GM18499 (cell line): ENCODE data around the gene SMC4.

ENCODE experiments used
- ATAC-seq: cut with Tn5 transposase; IDR thresholded peaks from one replicate; pipeline ENCODE4 v1.9.1; 2021; ENCODE audit warnings: moderate number of reproducible peaks; ENCODE audit not compliant: insufficient read depth, unreplicated experiment

Gene SMC4

DNA sequence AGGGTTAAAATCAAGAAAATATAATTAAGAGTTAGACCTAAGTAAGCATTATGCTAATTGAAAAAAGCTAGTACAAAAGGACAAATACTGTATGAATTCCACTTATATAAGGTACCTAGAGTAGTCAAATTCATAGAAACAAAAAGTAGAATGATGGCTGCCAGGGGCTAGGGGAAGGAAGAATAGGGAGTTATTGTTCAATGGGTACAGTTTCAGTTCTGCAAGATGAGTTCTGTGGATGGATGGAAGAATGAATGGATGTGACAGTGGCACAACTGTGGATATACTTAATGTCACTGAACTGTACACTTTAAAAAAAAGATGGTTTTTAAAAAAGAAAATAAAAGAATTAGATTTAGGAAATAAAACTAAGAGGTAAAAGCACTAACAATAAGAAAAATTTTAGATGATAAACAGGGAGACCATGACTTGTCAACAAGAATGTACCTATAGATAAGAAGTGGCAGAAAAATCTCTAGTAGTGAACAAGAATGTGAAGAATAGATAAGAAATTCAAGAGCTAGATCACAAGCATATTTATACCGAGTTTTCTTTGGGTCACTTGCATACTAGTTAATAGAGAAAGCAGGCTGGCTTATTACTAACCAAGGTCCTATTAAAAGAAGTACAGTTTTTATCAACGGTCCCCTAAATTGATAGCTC is 6.0 kb upstream of the SMC4 start:
- ATAC-seq, result no peak

DNA sequence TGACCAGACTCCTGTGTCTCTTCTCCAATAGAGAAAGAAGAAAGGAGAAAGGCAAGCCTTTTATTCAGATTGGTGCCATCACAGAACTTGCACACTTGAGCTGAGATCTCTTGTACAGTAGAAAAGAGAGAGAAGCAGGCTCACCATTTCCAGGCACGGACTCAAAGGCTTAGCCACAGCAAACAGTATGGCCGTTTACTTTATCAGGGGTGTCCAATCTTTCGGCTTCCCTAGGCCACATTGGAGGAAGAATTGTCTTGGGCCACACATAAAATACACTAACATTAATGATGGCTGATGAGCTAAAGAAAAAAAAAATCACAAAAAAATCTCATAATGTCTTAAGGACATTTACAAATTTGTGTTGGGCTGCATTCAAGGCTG is 5.4 kb upstream of the SMC4 start:
- ATAC-seq, result no peak

DNA sequence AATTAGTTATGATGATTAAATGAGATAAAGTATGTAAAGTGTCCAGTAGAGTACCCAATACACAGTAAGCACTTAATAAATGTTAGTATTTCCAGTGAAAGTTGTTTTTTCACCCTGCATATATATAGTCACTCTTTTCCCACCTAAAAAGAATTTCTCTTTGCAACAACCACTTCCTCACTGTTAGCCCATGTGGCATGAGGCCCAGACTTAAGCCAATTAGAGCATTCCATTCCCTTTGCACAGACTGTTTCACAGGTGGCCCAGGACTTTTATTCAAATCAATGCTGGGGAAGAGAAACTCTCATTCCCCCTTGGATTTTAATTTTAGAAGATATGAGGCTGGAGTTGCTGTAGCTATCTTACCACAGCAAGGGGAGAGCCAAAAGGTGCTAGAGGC is 4.2 kb upstream of the SMC4 start:
- ATAC-seq, result no peak

- ATAC-seq, result peak; percentile 11
These were observed 678 bp upstream of the SMC4 start for GRCh38 chr3:160398820-160399124.

DNA sequence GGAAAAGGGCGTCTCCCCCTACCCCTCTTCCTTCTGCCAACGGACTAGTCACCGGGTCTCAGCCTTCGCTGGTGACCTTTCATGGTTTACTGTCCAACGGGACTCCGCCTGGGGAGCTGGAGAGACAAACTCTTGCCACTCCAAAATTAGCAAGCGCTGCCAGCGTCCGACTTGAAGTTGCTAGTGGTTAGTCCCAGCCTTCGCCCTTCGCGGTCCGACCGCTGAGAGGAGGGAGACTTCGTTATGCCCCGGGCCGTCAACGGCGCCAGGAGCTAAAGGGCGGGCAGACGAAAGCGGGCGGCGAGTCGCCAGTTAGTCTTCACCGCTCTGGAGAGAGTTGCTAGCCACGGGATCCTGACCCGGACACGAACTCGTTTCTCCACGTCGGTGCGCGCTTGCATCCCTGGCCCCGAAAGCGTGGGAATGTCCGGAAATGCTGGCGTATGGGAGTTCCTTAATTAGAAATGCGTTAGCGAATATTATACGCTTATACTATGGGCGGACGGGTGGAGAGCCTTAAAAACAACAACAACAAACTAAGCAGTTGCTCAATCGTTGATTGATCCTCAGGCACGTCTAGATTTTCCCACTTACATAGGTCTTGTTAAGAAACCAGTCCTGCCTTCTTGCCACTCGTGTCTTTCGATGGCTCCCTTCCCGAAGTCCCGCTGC is 716 bp downstream of the SMC4 start:
- no peak for ATAC-seq

GRCh38 chr3:160400702-160401150 is 1.3 kb downstream of the SMC4 start:
- ATAC-seq, result no peak

DNA sequence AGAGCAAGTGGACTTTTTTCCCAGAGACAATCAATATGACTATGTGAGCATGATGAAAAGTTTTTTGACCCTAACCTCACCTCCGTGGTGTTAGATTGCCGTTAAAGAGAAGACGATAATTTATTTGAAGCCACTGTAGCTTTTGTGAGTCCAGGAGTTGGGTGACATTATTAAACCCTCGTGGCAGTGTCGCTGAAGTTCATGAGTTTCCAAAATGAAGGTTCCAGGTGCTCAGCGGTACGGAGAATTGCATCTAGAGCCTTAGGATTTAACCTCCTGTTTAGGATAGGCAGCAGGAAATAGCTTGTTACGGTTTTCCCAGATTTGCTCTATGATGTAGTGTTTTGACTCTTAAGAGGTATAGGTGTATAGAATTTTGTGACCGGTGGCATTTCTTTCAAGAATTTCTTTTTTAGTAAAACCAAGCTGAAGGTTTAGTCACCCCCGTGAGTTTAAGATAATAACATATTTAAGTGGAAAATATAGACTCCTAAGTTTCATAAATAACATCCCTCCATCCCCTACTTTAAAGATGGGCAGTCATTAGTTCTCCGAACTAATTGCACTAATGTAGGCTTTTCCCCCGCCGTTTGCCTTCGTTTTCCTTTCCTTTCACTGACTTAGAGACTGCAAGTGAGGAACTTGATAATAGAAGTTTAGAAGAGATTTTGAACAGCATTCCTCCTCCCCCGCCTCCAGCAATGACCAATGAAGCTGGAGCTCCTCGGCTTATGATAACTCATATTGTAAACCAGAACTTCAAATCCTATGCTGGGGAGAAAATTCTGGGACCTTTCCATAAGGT is 2.0 kb downstream of the SMC4 start:
- no peak for ATAC-seq

DNA sequence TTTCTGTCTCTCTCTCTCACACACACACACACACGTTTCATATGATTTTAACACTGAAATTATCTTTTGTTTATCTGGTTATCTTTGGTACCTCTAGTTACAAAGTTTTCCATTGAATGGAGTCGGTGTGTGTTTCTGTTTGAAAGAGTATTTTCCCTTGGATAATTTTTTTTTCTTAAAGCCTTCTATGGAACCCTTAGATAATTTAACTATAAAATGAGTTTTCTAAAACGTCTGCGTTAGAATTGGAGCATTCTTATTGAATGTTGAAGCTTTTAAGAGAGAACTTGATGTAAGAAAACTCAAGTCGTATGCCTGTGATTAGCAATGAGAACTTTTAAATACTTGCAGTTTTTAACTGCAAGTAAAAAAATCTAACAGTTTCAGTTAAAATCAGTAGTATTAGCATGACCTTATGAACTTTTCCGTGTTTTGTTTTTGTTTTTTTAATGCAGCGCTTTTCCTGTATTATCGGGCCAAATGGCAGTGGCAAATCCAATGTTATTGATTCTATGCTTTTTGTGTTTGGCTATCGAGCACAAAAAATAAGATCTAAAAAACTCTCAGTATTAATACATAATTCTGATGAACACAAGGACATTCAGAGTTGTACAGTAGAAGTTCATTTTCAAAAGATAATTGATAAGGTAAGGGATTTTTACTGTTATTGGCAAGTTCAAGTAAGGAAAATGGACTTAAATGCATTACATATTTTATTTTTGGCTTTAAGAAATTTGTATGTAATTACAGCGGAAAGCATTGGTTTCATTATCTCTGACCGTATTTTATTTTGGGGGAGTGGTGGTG is 3.0 kb downstream of the SMC4 start:
- no peak for ATAC-seq

GRCh38 chr3:160403028-160403545 is 3.6 kb downstream of the SMC4 start:
- no peak for ATAC-seq

DNA sequence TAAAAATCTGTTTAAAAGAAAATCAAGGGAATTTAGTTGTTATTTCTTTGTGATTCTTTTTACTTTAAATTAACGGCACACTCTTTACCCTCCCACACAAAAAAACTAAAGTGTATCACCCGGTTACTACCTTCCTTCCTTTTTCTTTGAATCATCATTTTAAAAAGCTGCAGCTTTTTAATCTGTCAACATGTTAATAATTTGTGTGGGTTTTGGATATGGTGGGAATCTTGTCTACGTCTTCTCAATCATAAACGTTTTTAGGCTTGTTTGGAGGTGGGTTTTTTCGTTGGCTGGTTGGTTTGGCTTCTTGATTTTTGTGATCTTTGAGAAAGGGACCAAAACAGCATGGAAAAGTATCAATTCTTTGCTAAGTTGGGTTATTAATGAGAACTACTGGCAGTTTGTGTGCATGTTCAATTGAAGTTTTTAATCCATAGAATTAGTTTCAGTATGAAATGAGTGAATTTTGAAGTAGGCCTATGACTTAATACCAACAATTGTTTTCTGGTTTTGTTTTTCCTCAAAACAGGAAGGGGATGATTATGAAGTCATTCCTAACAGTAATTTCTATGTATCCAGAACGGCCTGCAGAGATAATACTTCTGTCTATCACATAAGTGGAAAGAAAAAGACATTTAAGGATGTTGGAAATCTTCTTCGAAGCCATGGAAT is 4.5 kb downstream of the SMC4 start:
- no peak for ATAC-seq

DNA sequence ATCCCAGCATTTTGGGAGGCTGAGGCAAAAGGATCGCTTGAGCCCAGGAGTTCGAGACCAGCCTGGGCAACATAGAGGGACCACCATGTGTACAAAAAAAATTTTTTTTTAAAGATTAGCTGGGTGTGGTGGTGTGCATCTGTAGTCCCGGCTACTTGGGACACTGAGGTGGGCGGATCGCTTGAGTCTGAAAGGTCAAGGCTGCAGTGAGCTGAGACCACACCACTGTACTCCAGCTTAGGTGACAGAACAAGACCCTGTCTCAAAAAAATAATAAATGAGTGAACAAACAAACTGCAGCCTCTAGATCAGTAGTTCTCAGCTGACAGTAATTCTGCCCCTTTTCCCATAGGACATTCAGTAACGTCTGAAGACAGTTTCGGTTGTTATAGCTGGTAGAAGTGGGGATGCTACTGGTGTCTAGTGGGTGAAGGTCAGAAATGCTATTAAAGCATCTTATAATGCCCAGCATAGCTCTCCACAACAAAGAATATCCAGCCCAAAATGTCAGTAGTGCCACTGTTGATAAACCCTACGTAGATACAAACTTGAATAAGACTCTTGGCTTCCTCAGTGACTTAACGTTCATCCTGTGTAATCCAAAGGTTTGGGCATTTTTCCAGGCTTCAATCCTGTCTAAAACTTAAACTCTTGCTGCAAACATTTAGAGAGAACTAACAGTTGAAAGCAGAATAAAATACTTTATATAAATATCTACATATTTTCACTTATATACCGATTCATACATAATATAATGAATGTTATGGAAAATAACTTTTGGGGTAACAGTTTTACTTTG is 10.6 kb downstream of the SMC4 start:
- no peak for ATAC-seq

- ATAC-seq, result no peak
These were observed 13.0 kb downstream of the SMC4 start for GRCh38 chr3:160412477-160412876.

DNA sequence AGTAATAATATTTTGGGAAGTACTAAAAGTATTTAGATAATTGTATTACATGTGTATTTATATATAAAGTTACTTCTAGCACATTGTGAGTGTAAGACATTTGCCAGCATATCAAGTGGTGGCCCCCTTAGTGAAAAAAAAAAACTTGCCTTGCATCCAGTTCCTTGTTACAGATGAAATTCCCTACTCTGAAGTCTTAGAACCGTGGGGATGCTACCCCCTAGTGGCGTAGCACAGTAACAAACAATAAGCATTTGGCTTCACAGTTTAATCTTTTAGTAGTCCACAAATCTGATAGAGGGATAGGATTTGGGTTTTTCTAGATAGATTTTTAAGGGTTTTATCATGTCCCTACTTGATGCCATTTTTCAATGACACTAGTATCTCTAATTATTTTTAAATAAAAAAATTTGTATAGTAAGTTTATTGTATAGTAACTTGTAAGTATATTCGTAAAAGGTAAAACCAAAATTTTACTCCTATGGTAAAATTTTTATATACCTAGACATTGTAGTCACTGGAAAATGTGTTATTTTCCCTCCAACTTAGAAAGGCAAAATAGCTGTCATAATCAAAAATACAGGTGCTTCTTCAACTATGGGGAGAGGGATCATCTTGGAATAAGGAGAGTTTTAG is 14.3 kb downstream of the SMC4 start:
- ATAC-seq, result no peak

DNA sequence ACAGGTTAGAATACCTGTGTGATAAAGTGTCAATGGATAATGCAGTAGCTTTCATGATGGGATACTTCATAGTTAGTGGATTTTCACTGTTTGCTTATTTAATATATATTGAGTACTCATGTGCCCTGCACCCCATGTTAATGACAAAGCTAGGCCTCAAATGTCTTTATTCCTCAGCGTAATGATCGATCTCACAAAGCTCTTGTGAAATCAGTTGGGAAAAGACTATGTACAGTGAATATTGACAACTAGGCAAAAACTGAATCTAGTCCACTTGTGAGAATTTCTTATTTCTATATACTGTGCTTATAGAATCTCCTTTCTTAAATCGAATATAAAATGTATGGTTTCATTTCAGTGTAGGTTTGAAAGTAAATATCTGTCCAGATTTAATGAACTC is 17.9 kb downstream of the SMC4 start:
- ATAC-seq, result no peak

GRCh38 chr3:160427832-160428424 is 28.5 kb downstream of the SMC4 start:
- no peak for ATAC-seq

GRCh38 chr3:160434071-160434470 is 34.6 kb downstream of the SMC4 start:
- ATAC-seq, result no peak

DNA sequence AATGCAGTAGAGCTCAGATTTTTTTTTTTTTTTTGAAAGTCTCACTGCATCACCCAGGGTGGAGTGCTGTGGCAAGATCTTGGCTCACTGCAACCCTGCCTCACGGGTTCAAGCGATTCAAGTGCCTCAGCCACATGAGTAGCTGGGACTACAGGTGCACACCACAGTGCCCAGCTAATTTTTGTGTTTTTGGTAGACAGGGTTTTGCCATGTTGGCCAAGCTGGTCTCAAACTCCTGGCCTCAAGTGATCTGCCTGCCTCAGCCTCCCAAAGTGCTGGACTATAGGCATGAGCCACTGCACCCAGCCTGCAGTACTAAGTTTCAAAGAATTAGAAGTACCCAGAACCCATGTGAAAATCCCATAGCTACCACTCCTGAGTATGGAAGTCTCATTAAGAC is 35.6 kb downstream of the SMC4 start:
- no peak for ATAC-seq

DNA sequence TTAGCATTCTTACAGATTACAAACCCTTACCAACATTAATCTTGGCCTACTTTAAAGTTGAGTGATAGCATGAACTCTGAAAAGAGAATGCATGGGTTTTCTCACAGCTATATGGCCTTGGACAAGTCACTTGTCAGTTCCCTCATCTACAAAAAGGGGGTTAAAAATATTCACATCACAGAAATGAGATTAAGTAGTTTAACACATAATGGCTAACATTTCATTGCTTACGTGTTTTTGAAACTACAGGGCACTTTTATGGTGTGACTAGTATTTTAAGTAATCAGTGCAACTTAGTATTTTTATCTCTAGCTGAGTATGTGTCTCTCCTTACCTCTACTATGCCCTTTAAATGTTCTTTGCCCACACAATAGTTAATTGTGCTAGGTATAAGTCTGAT is 36.3 kb downstream of the SMC4 start:
- no peak for ATAC-seq
